ENCODE results near the gene SLAMF7.

DNA sequence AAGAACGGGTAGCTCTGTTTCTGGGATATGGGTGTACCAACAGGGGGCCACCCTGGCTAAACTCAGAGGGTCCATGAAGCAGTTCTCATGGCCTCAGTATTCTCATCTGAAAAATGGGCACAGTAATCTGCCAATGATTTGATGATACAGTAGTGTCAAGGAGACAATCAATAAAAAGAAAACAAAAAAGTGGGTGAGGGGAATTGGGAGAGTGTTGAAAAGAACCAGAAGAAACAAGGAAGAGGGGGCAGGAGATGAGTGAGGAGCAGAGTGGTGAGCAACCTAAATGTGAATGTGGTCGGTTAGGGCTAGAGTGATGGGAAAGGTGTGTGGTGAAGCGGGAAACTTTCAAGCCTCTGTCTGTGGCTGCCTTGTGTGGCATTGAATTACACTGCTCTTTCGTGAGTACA, 2.0 kb downstream of the SLAMF7 start:
- TF ChIP-seq, protein P1, sequence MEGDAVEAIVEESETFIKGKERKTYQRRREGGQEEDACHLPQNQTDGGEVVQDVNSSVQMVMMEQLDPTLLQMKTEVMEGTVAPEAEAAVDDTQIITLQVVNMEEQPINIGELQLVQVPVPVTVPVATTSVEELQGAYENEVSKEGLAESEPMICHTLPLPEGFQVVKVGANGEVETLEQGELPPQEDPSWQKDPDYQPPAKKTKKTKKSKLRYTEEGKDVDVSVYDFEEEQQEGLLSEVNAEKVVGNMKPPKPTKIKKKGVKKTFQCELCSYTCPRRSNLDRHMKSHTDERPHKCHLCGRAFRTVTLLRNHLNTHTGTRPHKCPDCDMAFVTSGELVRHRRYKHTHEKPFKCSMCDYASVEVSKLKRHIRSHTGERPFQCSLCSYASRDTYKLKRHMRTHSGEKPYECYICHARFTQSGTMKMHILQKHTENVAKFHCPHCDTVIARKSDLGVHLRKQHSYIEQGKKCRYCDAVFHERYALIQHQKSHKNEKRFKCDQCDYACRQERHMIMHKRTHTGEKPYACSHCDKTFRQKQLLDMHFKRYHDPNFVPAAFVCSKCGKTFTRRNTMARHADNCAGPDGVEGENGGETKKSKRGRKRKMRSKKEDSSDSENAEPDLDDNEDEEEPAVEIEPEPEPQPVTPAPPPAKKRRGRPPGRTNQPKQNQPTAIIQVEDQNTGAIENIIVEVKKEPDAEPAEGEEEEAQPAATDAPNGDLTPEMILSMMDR (IDR thresholded peaks at IDR 0.05; ENCODE audit: extremely low read depth in 1 of 2, insufficient read depth in 1 of 2, low read depth in 1 of 2, low read length in 2 of 2): no peak
- no peak for TF ChIP-seq EZH2 (IDR thresholded peaks at IDR 0.05; ENCODE audit: borderline replicate concordance, low read depth, low read length, severe bottlenecking)

All from endothelial cell of umbilical vein (primary cell).